NCI-H1436 (cell line): ENCODE measurements around the gene DCHS2.

Experiments used
- DNase-seq: peaks from one replicate; lab custom pipeline; 2025; lab: John Stamatoyannopoulos, UW

The DCHS2 gene

GRCh38 chr4:154489558-154490233 lies 1.9 kb downstream of the DCHS2 start:
- no peak for DNase-seq

- DNase-seq = no peak
These were observed 4.5 kb downstream of the DCHS2 start for GRCh38 chr4:154487145-154487544.

DNA sequence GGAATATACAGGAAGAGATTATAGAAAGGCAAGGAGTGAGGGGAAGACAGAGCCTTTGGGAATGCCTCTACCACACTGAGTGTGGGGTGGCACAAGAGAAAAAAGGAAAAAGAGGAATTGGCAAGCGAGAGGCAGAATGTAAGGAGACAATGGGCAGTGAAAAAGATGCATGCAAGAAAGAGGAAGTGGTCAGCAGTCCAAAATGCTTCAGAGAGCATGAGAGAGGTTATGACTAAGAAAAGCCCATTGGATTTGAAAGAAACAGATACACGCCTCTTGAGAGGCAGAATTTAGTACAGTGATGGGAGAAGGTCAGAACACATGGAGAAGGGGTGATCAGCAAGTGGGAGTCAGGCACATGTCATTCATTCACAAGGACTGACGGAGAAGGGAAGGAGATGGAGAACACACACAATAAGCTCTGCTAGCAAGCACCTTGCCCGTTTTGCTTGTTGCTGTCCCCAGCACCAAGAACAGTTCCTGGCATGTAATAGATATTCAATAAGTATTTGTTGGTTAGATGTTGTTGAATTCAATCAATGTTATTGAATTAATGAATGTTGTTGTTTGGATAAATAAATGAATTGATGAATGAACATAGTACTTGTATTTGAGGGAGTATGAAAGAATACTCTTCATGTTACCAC lies 6.3 kb downstream of the DCHS2 start:
- DNase-seq = no peak

DNA sequence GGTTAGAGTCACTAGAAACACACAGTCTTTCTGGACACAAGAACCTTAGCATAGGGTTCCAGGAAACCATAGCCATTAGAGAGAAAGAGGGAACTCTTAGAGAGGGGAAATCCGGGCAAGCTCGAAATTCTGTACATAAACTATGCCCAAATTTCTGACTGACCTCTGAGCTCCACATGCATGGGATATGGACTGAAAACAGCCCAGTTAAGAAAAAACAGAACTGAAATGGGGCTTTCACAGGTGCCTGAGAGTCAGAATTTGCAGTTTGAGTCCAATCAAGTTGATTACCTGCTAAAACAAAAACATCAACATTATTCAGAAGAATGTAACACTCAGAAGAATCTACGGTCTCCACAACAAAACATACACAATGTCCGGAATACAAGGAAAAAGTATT lies 13.1 kb downstream of the DCHS2 start:
- DNase-seq = no peak

DNA sequence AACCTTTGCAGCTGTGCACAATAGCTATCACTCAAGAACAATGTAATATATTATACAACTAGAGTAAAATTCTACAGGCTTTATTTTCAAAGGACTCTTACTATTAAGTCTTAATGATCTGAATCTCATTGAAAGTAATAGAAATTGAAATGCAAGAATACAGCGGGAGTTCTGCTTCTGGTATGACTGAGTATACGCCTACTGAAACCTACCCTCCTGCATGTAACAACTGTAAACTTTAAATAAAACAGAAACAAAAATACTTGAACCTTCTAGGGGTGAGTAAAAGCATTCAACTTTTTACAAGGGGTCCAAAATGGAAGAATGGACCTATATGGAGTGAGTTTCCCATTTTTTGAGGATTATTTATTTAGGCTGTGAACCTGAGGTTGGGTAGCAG lies 13.5 kb downstream of the DCHS2 start:
- no peak for DNase-seq

GRCh38 chr4:154476232-154476631 lies 15.4 kb downstream of the DCHS2 start:
- DNase-seq = no peak

DNA sequence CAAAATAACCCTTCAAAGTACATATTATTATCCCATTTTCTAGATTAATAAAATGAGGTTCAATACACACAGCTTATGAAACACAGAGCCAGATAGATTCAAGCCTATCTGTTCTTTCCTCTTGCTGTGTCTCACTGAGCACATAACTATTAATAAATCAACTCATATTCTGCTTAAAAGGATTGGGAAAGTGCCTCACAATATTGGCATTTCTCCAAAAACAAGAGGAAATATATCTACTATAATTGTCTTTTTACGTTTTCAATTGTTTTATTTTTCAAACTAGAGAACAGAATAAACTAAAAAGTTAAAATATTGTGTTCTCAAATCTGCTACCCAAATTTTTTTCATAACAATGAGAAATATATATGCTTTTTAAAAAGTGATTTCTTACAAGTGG lies 15.8 kb downstream of the DCHS2 start:
- DNase-seq = no peak

- DNase-seq = no peak
These were observed 18.1 kb downstream of the DCHS2 start for GRCh38 chr4:154473497-154473896.

DNA sequence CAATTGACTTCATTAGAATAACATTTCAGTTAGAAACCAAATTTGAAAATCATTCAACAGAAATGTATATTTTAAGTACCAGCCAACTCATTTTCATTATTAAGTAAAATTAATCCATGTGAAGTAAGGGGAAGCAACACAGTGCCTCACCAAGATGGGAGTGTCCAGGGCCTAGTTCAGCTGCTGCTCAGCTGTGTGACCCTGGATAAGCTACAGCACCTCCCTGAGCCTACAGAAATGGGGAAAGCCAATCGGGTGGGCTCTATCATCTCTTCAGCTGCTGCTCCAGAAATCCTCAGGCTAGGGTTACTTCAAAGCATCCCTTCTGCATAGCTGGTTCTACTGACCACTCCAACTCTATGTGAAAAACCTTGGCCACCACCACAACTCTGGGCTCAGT lies 18.7 kb downstream of the DCHS2 start:
- no peak for DNase-seq

DNA sequence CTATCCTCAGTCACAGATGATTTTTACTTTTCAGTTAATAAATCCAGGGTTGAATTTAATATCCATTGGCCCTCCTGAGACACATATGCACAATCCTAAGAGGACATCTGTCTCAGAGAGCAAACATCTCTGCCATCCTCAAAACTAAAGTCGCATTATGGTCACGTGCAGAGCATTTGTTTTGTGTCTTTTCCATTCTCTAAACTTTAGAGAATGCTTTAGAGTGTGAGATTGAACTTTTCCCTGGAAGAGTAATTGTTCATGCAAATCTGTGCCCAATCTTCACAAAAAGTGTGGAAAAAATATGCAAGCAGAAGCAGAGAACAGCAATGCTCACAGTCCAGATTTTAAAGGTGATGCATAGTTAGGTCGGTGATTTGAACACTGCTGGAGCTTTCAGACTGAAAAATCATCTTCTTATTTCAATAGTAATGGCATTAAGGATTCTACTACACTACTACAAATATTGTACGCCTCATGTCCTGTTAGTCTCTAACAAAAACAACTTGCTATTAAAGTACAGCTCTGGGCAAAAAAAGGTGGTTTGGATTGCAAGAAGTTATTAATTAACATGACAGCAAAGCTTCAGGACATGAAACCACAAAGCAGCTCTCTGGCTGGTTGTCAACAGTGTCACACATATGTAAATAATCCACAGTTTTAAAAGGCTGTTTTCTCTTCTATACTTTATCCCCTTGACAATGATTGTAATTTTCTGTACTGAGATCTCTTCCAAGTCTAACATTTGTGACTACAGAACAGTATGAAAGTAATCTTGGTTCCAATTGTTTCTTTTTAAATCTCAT lies 19.9 kb downstream of the DCHS2 start:
- DNase-seq = no peak

GRCh38 chr4:154471032-154471431 lies 20.6 kb downstream of the DCHS2 start:
- no peak for DNase-seq

DNA sequence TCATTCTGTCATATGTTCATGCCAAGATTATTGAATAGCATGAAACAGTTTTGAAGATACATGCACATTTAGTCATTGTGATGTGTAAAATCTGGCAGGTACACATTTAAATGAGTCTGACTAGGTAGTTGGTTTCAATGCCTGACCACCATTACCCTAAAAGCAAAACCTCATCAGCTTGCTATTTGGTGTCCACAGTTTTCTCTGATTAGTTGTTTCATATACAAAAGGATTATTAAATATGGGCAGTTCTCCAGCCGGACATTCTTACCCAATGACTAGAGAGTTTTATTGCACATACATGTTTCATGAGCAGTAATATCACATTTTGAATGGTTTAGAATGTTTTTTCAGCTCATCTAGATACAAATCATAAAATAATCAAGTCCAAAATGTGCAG lies 23.7 kb downstream of the DCHS2 start:
- no peak for DNase-seq

- DNase-seq = no peak
These were observed 25.3 kb downstream of the DCHS2 start for GRCh38 chr4:154466336-154466735.

- DNase-seq = no peak
These were observed 26.5 kb downstream of the DCHS2 start for GRCh38 chr4:154465085-154465484.

GRCh38 chr4:154464654-154465053 lies 26.9 kb downstream of the DCHS2 start:
- DNase-seq = no peak

DNA sequence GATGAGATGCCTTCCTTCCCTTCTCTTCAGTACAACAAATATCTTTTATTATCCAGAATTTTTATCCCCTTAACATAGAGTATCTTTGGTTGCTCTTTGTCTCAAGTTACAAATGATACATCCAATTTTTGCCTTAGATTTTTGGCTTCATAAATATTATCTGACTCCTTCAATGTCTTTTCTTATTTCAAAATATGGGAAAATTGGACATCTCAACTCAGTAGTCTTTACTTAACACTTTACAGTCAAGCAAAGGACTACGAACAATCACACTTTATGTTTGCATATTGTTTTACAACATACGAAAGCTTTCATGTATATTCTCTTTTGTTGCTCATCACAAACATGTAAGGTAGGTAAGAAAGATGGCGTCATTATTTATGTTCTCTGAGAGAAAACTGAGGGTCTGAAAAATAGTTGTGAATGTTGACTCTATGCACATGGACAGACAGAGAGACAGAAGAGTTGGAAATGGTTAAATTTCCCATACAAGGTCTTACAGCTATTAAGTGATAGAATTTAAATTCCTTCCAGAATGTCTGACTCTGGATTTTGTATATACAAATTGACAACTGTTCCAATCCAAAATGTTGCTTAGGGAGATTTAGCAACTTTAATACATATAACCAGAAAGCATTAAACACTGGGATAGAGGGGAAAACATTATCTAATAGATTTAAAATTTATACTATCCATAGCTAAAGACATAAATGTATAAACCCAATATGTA lies 29.4 kb downstream of the DCHS2 start:
- no peak for DNase-seq

GRCh38 chr4:154457471-154457870 lies 34.1 kb downstream of the DCHS2 start:
- DNase-seq = no peak

DNA sequence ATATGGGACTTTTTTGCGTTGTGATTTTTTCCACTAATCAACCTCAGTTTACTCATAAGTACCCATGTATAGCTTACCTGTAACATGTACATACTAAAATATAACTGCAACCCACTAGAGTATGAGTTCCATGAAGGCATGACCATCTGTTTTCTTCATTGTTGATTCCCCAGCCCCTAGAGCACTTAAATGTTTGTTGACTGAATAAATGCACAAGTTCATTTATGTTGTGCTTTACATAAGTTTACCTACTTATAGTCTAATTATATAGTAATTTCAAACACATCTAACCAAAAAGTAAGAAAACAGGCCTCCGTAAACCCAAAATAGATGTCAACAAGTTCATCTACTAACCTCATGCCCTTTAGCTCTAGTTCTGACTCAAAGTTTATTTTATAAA lies 34.7 kb downstream of the DCHS2 start:
- no peak for DNase-seq

- no peak for DNase-seq
These were observed 35.4 kb downstream of the DCHS2 start for GRCh38 chr4:154456240-154456639.

DNA sequence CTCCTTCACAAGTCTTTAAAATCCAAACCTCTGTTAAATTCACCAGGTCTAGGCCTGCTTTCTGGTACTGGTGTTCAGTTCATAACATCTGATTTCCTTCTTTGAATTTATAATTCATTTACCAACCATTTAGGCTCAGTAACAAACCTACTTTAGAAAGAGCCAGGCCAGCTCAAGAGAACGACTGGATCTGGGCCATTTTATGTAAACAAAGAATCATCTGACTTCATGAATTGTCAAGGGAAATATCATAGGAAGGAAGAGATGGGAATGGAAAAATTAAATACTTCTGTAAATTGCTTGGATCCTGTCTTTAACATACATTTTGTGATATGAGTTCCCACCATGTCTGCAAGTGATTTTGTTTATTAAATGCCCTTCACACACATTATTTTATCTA lies 36.5 kb downstream of the DCHS2 start:
- no peak for DNase-seq

DNA sequence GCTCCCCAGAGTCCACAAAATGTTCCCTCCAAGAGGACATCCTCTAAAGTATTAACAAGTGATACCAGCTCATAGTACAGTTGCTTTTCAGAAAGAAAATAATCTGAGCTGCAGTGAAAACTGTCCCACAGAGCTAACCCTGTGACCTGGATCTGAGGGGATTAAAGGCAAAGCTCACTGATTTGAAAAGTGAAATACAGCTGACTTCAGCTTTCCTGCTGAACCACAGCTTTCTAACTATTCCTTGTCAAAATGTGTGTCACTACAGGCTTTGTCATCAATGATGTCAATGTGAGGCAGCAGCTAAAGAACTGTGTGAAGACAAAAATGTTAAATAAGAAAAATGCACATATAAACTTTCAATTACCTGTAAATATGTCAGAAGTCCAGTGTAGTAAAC lies 36.9 kb downstream of the DCHS2 start:
- DNase-seq = no peak

DNA sequence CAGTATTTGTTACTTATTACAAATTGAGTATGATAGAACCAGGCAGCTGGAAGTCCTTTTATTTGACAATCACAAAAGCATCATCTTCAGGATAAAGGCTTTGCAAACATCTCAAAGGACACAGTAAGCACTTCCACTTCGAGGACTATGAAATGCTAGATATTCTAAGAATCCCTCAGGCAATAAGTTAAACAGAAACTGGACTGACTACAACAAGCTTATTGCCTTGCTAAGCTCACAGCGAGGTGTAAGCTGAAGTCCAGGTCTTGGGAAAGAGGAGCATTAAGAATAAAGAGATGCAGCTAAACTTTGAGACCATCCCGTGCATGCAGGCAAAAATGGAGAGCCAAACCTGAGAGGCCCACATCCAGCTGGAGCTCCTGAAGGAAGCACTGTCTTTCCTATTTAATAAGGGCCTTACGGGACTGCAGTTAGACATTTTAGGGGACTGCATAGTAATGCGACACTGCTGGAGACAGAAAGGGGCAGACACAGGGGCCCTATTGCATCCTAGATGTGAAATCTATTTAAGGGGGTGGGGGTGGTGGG lies 38.7 kb downstream of the DCHS2 start:
- DNase-seq = no peak
